HEK293T (cell line): ENCODE data around the gene SENP3.

Experiments used
- BHLHE40 ChIP-seq: fragments of 450-650 bp; IDR thresholded peaks from 2 replicates; pipeline ENCODE4 v1.6.1; 2016; ENCODE audit warnings: mild to moderate bottlenecking, moderate library complexity, borderline replicate concordance
- CTBP1 ChIP-seq: fragments of 450-650 bp; IDR thresholded peaks from 2 replicates; pipeline ENCODE4 v1.6.1; 2016; ENCODE audit warnings: borderline replicate concordance
- ELF4 ChIP-seq: fragments of 450-650 bp; IDR thresholded peaks from 2 replicates; pipeline ENCODE4 v1.6.1; 2017; ENCODE audit warnings: antibody characterized with exemption
- FOXK2 ChIP-seq: fragments of 450-650 bp; IDR thresholded peaks from 2 replicates; pipeline ENCODE4 v1.6.1; 2016; ENCODE audit warnings: mild to moderate bottlenecking
- FOXM1 ChIP-seq: fragments of 450-650 bp; IDR thresholded peaks from 2 replicates; pipeline ENCODE4 v1.6.1; 2017; ENCODE audit warnings: mild to moderate bottlenecking, borderline replicate concordance
- HDGF ChIP-seq: fragments of 450-650 bp; IDR thresholded peaks from 2 replicates; pipeline ENCODE4 v1.6.1; 2017; ENCODE audit warnings: antibody characterized with exemption, borderline replicate concordance
- L3MBTL2 ChIP-seq: fragments of 450-650 bp; conservative IDR thresholded peaks from 2 replicates; pipeline ENCODE4 v1.6.1; 2016; ENCODE audit warnings: mild to moderate bottlenecking
- LEF1 ChIP-seq: fragments of 450-650 bp; IDR thresholded peaks from 2 replicates; pipeline ENCODE4 v1.6.1; 2017; ENCODE audit warnings: mild to moderate bottlenecking, borderline replicate concordance
- NFRKB ChIP-seq: fragments of 450-650 bp; IDR thresholded peaks from 2 replicates; pipeline ENCODE4 v1.6.1; 2016; ENCODE audit warnings: mild to moderate bottlenecking, moderate library complexity
- SP1 ChIP-seq: fragments of 450-650 bp; IDR thresholded peaks from 2 replicates; pipeline ENCODE4 v1.6.1; 2017
- SUZ12 ChIP-seq: fragments of 450-650 bp; IDR thresholded peaks from 2 replicates; pipeline ENCODE4 v1.6.1; 2016; ENCODE audit warnings: mild to moderate bottlenecking
- TARDBP ChIP-seq: fragments of 450-650 bp; IDR thresholded peaks from 2 replicates; pipeline ENCODE4 v1.6.1; 2016

DNA sequence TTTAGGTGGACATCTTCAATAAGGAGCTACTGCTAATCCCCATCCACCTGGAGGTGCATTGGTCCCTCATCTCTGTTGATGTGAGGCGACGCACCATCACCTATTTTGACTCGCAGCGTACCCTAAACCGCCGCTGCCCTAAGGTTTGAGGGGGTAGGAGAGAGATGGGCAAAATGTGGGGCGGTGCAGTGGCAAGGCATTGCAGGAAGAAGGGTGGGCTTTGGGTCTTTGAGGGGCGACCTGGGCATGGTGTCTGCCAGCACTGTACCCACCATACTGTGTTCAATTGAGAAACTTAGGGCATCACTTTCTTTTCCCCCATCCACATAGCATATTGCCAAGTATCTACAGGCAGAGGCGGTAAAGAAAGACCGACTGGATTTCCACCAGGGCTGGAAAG is 8.6 kb downstream of the SENP3 start:
- TF ChIP-seq SP1 (no peak), FOXM1 (no peak), L3MBTL2 (no peak), BHLHE40 (no peak), NFRKB (no peak), FOXK2 (no peak), CTBP1 (no peak), HDGF (no peak), SUZ12 (no peak), TARDBP (no peak), LEF1 (no peak), ELF4 (no peak)
